ENCODE results near the gene TRANK1.

TRANK1 gene

GRCh38 chr3:36989568-36989967, 44.7 kb upstream of the TRANK1 start:
- TF ChIP-seq CTCF (IDR thresholded peaks at IDR 0.05; ENCODE audit: insufficient read depth, low read length, missing control alignments) = no peak
- no peak overlapping the region for H3K4me3 ChIP-seq (ENCODE audit: low read depth, low read length)
- POLR2A ChIA-PET = interaction anchor here (1.6 kb wide), 1 partner anchor 10 kb away, joined by 3 read pairs; no protein-coding TSS in a partner anchor

GRCh38 chr3:36989005-36989404, 44.2 kb upstream of the TRANK1 start:
- DNase-seq (ENCODE audit: low read depth, low spot score) = no peak
- ChIA-PET POLR2A (interaction anchor here (1.6 kb wide), 1 partner anchor 10 kb away, joined by 3 read pairs; no protein-coding TSS in a partner anchor), CTCF (interaction anchor here (1.2 to 3.2 kb wide), 3 partner anchors 10 to 224 kb away, joined by 3 to 20 read pairs (median 4); no protein-coding TSS in a partner anchor)
- TF ChIP-seq CTCF (IDR thresholded peaks at IDR 0.05; ENCODE audit: insufficient read depth, low read length, missing control alignments) = no peak
- H3K4me3 ChIP-seq (ENCODE audit: low read depth, low read length) = no peak overlapping the region

More at GRCh38 chr3:36989568-36989967, 44.7 kb upstream of the TRANK1 start:
- DNase-seq (ENCODE audit: low read depth, low spot score) = no peak
- CTCF ChIA-PET = interaction anchor here (1.2 to 3.2 kb wide), 3 partner anchors 11 to 224 kb away, joined by 3 to 20 read pairs (median 4); no protein-coding TSS in a partner anchor

GRCh38 chr3:36988356-36988755, 43.5 kb upstream of the TRANK1 start:
- ChIA-PET POLR2A (no interaction called here), CTCF (interaction anchor here (1.2 to 3.2 kb wide), 2 partner anchors 30 to 225 kb away, joined by 4 to 20 read pairs; no protein-coding TSS in a partner anchor)
- H3K4me3 ChIP-seq (ENCODE audit: low read depth, low read length) = no peak overlapping the region
- DNase-seq (ENCODE audit: low read depth, low spot score) = no peak
- no peak for TF ChIP-seq CTCF (IDR thresholded peaks at IDR 0.05; ENCODE audit: insufficient read depth, low read length, missing control alignments)

- no peak for DNase-seq (ENCODE audit: low read depth, low spot score)
- POLR2A ChIA-PET = no interaction called here
- no peak overlapping the region for H3K4me3 ChIP-seq (ENCODE audit: low read depth, low read length)
- no peak for TF ChIP-seq CTCF (IDR thresholded peaks at IDR 0.05; ENCODE audit: insufficient read depth, low read length, missing control alignments)
- CTCF ChIA-PET = interaction anchor here (1.1 kb wide), 1 partner anchor 23 kb away, joined by 4 read pairs; no protein-coding TSS in a partner anchor
These were observed 36.2 kb upstream of the TRANK1 start for GRCh38 chr3:36981006-36981405.

GRCh38 chr3:36973139-36973538, 28.3 kb upstream of the TRANK1 start:
- POLR2A ChIA-PET = no interaction called here
- H3K4me3 ChIP-seq (ENCODE audit: low read depth, low read length) = no peak overlapping the region
- CTCF ChIA-PET = interaction anchor here (4.3 kb wide), 1 partner anchor 14 kb away, joined by 31 read pairs; no protein-coding TSS in a partner anchor
- TF ChIP-seq CTCF (IDR thresholded peaks at IDR 0.05; ENCODE audit: insufficient read depth, low read length, missing control alignments) = no peak
- DNase-seq (ENCODE audit: low read depth, low spot score) = no peak

GRCh38 chr3:36972163-36972562, 27.3 kb upstream of the TRANK1 start:
- POLR2A ChIA-PET = no interaction called here
- no peak for DNase-seq (ENCODE audit: low read depth, low spot score)
- no peak for TF ChIP-seq CTCF (IDR thresholded peaks at IDR 0.05; ENCODE audit: insufficient read depth, low read length, missing control alignments)
- CTCF ChIA-PET = interaction anchor here (0.6 to 4.3 kb wide), 2 partner anchors 11 to 13 kb away, joined by 3 to 31 read pairs; no protein-coding TSS in a partner anchor
- H3K4me3 ChIP-seq (ENCODE audit: low read depth, low read length) = no peak overlapping the region

All from AG04449 (cell line).